M059J (cell line): ENCODE data around the gene SOX10. TPM values are rescaled to one million over a fixed set of nuclear protein-coding genes. Genes with fewer than 3 reads are reported as not detected.

Experiments used
- DNase-seq: peaks from one replicate; pipeline ENCODE4 v3.0.0-alpha.2; 2012; ENCODE audit warnings: low read depth
- total RNA-seq: library from RNA; depleted of rRNA; stranded (reverse); fragments of >200 nt; shearing (Covaris generic); gene quantifications from 2 replicates; pipeline ENCODE4 v1.2.3, GENCODE V29; 2014

The SOX10 gene
- total RNA-seq, 1 experiment from 2014 or later: not detected

DNA sequence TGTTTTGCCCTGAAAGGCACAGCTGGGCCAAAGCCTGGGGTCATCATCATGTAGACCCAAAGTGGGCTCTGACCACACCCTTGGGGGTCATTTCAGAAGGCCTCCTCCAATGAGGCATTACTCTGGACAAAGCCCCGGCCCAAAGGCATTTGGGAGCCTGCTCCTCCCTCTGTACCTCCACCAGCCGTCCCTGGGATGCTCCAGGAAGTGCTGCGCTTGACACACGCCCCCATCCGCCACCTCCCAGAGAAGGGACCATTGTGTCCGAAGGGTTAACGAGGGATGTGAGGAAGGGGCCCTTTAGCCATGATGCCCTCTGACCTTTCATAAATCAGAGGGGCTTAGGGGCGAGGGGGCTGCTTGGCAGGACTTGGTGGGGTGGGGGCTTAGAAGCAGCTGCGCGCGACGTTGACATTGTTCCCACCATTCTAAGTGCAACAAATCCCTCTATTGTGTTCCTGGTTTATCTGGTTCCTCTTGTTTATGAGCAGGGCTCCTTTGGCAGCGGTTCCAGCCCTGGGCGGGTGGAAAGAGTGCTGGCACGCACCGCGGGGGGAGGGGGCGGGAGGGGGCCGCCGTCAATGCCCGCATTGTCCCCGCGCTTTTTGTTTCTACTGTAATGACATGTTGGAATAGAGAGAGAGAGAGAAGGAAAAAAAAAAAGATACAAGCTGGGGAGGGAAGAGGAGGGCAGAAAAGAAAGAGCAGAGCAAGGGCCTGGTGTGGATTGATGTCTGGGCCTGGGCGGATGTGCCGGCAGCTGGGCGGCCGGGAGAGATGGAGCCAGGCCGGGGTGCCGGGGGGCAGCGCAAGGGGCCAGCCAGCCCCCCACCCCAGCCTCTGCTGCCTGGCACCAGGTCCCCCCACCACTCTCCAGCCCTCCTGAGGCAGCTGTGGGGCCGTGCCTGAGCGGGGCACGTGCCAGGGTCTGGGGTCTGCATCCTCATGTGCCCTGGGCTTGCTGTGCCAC, 32.1 kb upstream of the SOX10 start:
- no peak for DNase-seq

DNA sequence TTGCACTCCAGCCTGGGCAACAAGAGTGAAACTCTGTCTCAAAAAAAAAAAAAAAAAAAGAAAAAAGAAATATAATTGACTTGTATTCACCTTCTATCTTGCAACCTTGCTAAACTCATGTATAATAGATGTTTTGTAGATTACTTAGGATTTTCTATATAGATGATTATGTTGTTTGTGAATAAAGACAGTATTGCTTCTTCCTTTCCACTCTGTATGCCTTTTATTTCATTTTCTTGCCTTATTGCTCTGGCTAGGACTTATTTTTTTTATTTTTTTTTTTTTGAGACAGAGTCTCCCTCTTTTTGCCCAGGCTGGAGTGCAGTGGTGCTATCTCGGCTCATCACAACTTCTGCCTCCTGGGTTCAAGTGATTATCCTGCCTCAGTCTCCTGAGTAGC, 29.7 kb upstream of the SOX10 start:
- DNase-seq: no peak

DNA sequence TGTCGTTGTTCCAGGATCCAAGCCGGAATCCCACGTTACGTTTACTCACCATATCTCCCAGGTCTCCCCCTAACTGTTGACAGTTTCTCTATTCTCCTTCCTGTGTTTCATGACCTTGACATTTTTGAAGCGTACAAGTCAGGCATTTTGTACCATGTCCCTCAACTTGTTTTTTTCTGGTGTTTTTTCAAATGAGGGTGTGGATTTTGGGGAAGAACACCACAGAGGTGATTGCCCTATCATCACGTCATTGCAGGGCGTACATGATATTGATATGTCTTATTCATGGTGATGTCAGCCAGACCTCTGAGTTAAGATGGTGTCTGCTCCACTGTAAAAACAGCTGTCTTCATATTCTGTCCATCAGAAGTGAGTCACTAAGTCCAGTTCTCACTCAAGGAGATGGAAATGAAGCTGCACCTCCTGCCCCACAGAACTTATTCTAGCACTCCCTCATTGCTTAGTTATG, 28.3 kb upstream of the SOX10 start:
- no peak for DNase-seq

DNA sequence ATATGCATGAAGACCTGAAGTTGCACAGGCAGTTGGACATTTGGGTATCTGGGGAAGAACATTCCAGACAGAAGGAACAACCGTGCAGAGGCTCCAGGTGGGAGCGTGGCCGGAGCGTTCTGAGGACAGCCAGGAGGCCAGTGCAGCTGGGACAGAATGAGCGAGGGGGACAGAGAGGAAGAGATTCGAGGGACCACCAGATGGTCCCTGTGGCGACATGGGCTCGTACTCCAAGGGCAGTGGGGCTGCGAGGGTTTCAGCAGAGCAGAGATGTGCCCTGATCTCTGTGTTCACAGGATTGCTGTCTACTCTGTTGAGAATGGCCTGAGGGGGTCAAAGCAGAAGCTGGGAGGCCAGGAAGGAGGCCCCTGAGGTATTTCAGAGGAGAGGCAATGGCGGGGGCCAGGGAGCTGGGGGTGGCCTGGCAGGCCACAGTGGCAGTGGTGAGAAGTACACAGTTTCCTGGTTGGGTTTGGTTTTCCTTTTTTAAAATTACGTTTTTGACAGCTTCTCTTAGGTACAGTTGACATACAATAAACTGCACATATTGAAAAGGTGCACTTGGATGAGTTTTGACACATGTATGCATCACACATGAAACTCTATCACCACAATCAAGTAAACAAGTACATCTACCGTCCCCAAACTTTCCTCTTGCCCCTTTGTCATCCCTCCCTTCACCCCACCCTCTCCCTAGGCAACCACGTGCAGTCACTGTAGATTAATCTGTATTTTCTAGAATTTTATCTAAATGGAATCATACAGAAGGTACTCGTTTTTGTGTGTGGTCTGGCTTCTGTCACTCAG, 24.8 kb upstream of the SOX10 start:
- no peak for DNase-seq

DNA sequence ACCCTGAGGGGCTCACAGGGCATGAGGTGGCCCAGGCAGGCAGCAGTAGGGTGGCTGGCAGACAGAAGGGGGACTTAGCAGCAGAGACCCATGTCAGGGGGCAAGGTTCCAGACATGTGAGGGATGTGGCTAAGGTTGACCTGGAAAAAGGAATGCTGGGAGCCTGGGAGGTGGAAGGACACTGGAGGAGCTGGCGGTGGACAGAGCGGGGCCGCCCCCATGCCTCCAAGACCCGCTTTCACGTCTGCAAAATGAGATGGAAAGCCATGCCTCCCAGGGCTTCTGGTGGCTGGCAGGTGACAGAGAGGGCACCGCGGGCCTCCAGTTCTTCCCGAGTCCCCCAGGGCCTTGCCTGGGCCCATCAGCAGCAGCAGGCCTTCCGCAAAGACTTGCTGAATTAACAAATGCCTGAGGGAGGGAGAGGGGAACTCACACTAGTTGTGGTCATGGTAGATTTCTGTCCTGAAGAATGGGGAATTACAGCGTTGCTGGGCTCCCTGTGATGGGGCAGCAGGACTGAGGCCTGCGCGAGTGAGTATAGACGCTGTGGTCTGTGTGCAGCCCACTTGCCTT, 23.1 kb upstream of the SOX10 start:
- DNase-seq: no peak

DNA sequence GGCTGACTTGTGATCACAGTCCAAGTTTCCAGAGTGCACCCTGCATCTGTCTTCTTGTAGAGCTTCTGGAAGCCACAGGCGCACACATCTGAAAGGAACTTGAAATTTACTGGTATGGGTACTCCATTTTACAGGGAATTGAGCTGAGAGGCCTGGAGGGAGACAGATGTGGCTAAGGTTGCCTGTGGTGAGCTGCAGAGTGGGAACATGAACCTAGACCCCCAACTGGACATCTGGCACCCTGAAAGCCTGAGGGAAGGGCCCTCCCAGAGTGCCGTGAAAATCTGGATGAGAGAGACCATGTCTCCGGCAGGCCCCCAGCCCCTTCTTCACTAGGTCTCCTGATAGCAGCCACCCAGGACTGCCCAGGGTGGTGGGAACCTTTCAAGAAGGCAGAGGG, 22.6 kb upstream of the SOX10 start:
- no peak for DNase-seq

DNA sequence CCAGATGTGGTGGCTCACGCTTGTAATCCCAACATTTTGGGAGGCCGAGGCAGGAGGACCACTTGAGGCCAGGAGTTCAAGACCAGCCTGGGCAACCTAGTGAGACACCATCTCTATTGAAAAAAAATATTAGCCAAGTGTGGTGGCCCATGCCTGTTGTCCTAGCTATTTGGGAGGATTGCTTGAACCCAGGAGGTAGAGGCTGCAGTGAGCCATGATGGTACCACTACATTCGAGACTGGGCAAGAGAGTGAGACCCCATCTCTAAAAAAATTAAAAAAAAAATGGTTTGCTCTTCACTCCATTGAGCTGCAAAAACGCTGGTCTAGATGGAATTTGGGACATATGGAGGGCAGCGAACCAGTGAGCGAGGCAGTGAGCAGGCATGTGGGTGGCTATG, 21.6 kb upstream of the SOX10 start:
- no peak for DNase-seq

DNA sequence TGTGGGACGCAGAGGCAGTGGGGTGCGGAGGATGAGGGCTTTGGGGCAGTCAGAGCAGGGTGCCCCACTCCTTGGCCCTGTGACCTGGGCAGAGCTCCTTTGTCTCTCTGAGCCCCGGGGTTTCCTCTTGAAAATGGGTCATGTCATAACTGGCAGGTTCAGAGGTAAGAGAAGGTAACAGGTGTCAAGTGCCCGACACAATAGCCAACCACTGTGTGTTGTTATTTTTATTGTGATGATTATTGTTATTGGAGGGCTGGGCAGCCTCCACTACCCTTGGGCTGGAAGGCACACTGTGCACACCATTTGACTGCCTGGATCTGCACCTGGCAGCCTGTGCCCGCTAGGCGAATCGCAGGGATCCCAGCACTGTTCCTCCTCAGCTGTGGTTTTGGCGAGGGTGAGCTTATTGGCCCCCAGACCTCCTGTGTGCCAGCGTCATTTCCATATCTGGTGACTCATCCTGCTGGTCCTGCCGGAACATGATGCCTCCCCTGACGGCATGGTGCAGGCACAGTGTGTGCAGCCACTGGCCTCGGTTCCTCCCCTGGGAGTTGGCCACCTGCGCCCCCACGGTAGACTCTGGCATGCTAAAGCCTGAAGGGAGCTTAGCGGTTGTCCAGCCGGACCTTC, 15.4 kb upstream of the SOX10 start:
- DNase-seq: peak; percentile 88

DNA sequence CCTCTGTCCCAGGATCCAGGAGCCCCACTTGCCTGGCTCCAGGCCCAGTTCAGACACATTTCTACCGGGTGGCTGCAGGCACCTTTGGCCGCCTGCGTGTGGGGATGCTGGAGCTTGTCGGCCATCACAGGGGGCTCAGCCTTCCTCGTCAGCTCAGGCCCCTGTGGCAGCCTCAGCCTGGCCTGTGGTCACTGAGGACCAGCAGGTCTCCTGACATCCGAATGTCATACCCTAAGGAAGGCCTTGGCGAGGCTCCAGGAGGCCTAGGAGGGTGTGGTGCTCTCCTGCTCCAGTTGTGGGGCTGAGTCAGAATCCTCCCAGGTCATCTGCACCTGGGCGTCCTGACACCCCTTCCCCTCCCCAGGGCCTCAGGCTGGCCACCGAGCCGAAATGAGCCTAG, 14.9 kb upstream of the SOX10 start:
- DNase-seq: peak; percentile 12

DNA sequence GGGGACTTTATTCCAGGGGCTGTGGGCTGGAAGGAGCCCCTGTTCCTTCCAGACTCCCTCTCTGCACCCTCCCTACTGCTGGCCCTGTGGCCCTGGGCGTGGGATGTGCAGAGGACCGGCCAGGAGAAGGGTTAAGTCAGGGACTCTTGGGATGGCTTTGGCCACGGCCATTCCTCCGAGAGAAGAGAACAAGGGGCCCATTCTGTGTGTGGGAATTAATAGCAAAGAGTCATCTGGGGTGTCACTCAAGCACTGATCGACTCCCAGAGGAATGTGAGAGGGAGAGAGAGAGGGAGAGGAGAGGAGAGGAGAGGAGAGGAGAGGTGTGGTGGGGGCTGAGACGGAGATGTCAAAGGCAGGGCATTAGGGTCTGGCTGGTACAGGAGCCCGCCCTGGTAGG, 14.2 kb upstream of the SOX10 start:
- DNase-seq: peak; percentile 18

DNA sequence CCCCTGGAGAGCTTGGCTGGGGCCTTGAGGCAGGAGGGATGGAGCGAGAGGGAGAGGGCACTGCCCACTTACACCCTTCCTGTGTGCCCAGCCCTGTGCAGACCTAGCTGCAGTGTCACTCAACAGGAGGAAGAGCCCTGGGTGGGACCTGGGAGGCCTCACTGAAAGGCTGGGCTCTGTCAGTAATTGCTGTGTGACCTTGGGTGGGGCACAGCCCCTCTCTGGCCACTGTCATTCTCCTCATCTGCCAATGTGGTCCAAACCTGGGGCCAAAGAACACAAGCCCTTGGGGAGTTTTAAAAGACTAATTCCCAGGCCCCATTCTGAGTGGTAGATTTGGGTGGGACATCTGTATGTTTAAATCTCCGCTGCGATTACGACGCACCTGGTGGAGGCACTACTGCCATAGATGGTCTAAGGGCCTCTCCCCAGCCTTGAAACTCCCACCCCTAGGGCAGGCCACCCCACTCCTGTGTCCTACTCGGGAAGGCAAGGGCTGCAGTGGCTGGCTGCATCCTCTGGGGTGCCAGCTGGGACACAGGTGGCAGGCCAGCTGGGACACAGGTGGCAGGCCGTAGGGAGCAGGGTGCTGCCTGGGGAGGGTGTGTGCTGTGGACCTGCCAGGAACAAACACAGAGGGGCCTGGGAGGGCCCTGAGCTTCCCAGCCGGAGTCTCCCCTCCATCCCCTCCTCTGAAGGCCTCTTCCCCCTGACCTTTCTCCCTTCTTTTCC, 12.3 kb upstream of the SOX10 start:
- DNase-seq: no peak

DNA sequence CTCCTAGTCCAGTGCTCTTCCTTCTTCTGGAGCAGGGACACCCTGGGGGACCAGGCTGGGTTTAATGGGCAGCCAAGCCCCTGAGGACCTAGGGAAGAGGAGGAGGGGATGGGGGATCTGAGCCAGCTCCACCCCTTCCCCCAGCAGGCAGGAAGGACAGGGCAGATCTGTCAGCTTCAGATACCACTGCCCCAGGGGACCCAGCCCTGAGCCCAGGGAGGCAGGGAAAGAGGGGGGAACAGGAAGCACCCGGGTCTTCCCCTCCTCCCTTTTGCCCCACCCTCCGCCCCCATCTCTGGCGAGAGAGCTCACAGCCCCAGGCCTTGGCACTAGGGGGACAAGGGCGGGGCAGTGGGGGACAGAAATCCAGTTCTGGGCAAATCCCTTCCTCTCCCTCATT, 11.7 kb upstream of the SOX10 start:
- no peak for DNase-seq

DNA sequence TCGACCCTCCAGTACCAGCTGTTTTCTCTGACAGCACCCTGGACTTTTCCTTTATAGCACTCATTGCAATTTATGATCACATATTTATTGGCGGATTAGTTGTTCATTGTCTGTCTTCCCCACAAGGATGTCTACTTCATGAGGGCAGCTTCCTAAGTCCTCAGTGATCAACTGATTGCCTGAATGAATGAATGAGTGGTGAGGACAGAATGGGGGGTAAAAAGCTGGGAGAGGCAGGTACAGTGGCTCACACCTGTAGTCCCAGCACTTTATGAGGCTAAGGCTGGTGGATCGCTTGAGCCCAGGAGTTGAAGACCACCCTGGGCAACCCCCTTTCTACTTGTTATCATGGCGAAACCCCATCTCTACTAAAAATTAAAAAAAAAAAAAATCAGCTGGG, 11.1 kb upstream of the SOX10 start:
- DNase-seq: no peak

DNA sequence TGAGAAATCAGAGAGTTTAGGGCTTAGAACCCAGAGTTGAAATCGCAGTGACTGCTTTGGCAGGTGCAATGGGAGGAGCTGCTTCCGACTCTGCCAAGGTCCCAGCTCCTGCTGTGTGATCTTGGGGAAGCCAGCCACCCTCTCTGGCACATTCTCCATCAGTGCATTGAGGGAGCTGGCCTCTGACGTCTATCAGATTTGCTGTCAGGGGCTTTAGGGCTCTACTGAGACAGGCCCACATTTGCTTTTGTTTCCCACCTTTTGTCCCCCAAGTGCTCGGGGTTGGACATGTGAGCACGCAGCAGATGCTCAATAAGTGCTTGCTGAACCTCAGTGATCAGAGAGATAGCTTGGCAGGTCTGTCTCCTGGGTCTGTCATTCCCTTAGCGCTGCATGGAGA, 10.6 kb upstream of the SOX10 start:
- no peak for DNase-seq

DNA sequence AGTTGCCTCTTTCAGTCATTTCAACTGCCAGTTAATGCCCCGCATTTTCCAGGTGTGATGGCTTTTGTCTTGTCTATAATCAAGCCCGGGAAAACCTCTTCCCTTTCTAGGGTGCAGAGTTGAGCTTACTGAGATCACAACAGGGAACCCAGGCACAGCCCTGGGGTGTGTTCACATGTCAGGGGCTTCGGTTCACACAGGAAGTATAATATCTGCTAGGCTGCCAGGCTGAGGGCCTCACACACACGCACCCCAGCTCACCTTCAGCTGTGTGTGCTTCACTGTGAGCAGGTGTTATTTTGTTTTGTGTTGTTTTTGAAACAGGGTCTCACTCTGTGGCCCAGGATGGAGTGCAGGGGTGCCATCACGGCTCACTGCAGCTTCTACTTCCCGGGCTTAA, 9.7 kb upstream of the SOX10 start:
- DNase-seq: no peak

DNA sequence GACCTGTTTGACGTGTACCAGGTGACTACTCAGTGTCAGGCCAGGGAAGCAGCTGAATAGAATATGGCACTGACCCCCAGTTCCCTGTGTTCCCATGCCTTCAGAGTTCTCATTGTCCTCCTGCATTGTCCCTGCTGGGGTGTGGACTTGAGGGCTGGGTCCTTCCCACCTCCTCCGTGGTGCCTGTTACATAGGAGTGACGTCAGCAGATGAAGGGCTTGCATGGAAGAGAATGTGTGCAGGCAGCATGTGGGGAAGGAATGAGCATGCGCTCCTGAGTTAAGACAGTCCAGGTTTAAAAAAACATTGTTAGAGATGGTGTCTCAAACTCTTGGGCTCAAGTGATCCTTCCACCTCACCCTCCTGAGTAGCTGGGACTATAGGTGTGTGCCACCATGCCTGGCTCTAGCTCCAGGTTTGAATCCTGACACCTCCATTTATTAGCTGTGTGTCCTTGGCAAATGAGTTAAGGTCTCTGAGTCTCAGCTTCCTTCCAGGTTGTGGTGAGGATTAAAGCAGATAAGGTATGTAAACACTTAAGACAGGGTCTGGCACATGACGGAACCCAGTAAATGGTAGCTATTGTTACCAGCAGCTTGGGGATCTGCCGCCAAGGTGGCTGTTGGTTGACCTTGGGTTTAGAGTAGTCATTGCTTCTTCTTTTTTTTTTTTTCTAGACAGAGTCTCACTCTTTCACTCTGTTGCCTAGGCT, 7.5 kb upstream of the SOX10 start:
- DNase-seq: no peak

DNA sequence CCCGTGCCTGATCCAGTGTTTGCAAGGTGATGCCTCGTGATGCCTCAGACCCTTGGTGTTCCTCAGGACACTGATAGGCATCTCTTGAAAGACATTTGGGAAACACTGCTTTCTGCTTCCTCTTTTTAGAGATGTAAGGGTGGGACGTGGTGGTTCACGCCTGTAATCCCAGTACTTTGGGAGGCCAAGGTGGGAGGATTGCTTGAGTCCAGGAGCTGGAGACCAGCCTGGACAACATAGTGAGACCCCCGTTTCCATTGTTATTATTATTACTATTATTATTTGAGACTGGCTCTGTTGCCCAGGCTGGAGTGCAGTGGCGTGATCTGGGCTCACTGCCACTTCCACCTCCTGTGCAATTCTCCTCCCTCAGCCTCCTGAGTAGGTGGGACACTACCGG, 6.5 kb upstream of the SOX10 start:
- no peak for DNase-seq

DNA sequence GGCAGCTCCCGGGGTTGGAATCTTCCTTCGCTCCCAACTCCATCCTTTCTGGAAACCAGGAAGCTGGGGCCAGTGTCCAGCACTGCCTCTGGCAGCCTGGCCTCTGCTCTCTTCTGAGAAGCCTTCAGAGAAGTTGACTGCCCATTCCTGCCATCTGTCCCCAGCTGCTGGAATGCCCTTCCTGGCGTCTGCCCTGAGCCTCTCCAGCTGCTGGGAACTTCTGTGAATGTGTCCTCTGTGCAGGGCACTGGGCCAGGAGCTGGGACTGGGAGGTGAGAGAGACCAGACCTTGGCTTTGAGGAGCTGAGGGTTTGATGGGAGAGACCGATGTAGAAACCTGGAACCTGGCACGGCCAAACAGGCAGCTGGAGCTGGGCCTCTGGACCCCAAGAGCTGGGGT, 5.9 kb upstream of the SOX10 start:
- DNase-seq: no peak

DNA sequence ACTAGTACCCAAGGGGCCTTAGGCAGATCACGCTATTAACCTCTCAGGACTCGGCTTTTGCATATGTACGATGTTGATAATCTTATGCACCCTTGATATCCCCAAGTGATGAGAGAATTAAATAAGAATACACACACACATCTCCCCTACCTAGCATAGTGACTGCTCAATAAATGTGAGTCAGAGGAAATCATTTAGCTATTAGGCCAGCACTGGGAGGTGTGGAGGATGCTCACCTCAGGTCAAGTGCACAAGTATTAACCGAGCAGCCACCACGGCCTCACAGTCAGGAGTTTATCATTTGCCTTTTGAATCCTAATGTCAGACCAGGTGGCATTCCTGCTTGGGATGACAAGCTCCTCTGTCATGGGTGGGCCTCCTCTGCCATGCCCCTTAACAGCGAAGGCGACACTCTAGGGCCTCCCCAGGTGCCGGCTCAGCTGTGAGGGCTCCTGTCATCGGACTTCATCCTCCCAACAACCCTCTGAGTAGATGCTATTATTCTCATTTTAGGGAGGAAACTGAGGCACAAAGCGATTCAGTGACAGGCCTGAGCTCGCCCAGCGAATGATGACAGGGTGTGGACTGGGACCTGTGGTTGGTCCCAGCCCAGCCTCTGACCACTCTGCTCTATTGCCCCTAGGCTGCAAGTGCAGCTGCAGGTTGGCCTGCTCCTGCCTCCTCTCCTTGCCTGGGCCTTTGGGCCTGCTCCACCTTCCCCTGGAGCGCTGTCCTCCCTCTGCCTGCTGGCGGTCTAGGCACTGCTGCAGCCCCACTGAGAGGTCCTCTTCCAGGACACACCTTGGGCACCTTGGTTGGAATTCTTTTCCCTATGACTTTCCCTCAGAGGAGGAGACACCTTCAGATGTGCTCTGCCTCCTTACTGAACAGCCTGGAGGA, 5.0 kb upstream of the SOX10 start:
- no peak for DNase-seq

DNA sequence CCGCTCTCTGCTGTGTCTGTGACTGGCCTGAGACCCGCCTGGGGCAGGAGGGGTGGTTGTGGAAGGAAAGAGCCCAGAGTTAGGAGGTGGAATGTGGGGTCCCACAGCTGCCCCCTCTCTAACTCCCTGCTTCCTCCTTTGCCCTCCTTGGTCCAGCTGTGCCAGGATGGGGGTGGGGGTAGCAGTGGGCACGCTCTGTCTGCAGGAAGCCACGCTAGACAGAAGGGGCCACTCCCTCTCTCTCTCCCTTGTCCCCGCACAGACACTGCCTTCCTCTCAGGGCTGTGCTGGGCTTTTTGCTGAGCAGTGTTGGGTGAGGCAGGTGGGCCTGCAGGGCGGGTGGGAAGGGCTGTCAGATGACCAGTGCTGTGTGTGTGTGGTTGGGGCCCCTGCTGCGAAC, 2.0 kb upstream of the SOX10 start:
- no peak for DNase-seq
